ENCODE results near the gene CDK13.
A peak's percentile ranks its signal among the peaks of the same experiment; 100 is the strongest.
"Not testable (repeated sequence)": the region's sequence is repeated elsewhere in the genome, so short reads cannot be mapped to it uniquely, and the experiment has no call there.

CDK13 gene

DNA sequence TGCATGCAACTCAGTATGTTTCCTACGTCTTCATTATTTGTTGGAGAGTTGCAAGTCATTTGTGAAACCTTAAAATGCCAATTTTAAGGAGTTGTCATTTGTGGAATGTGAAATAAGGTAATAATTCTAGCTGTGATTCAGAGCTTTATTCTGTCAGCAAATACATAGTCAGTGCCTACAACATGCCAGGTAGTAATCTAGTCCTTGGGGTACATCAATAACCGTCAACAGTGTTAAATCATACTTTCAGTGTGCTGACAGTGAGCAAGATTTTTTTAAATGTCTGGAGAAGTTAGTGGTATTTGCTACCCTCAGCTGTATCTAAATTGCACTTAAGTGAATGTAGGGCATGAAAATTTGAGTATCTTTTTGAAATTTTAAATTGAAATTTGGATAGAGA, 147.7 kb downstream of the CDK13 start:
- no peak for DNase-seq (ENCODE audit: low read depth, low spot score)

DNA sequence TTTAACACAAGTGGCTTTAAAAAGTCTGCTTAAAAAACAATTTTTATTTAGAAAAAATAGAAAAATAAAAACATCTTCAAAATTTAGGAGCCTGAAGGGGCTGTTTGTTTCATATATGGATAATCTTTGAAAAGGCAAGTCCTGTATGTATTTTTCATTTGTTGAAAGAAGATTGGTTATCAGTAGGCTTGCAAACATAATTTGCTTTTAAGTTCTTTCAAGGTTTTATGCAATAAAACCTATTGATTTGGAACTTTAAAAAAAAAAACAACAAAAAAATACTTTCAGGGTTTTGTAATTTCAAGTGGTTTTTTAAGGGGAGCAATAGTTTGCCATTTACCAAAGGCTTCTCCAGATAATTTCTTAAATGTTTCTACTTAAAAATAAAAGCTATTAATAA, 148.8 kb downstream of the CDK13 start:
- no peak for DNase-seq (ENCODE audit: low read depth, low spot score)

DNA sequence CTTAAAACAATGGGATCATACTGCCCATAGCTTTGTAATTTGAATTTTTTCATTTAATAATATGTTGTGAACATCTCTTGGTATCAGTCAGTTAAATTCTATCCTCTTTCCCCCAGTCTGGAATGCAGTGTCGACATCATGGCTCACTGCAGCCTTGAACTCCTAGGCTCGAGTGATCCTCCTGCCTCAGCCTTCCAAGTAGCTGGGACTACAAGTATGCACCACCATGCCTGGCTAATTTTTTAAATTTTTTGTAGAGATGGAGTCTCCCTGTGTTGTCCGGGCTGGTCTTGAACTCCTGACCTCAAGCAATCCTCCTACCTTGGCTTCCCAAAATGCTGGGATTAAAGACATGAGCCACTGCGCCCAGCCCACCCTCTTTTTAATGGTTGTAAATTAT, 149.8 kb downstream of the CDK13 start:
- DNase-seq (ENCODE audit: low read depth, low spot score) = no peak

- DNase-seq (ENCODE audit: low read depth, low spot score) = no peak
These were observed 151.1 kb downstream of the CDK13 start for GRCh38 chr7:40101201-40101600.

GRCh38 chr7:40102897-40103296, 152.8 kb downstream of the CDK13 start:
- DNase-seq (ENCODE audit: low read depth, low spot score) = no peak

DNA sequence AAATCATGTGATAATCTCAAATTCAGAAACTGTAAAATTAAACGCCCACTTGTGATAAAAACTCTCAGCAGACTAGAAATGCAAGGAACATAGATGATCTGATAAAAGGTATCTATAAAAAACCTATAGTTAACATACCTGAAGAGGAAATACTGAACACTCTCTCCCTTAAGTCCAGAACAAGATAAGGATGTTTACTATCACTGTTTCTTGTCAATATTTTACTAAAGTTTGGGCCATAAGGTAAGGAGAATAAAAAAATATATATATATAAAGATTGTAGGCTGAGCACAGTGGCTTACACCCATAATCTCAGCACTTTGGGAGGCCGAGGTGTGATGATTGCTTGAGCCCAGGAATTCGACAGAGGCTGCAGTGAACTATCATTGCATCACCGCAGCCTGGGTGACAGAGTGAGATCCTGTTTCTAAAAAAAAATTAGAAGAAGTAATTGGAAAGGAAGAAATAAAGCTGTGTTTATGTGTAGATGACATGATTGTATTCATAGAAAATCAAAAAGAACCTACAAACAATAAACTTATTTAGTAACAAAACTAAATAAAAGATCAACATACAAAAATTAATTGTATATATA, 155.9 kb downstream of the CDK13 start:
- DNase-seq (ENCODE audit: low read depth, low spot score) = no peak

GRCh38 chr7:40115936-40116335, 165.9 kb downstream of the CDK13 start:
- DNase-seq (ENCODE audit: low read depth, low spot score) = no peak

GRCh38 chr7:40117199-40117598, 167.1 kb downstream of the CDK13 start:
- DNase-seq (ENCODE audit: low read depth, low spot score) = not testable (repeated sequence)

- DNase-seq (ENCODE audit: low read depth, low spot score) = not testable (repeated sequence)
These were observed 168.1 kb downstream of the CDK13 start for GRCh38 chr7:40118201-40118600.

GRCh38 chr7:40120020-40120419, 170.0 kb downstream of the CDK13 start:
- DNase-seq (ENCODE audit: low read depth, low spot score) = no peak

- not testable (repeated sequence) for DNase-seq (ENCODE audit: low read depth, low spot score)
These were observed 172.3 kb downstream of the CDK13 start for GRCh38 chr7:40122100-40122939.

- DNase-seq (ENCODE audit: low read depth, low spot score) = no peak
These were observed 172.8 kb downstream of the CDK13 start for GRCh38 chr7:40122940-40123254.

- no peak for DNase-seq (ENCODE audit: low read depth, low spot score)
These were observed 183.7 kb downstream of the CDK13 start for GRCh38 chr7:40133561-40134427.

DNA sequence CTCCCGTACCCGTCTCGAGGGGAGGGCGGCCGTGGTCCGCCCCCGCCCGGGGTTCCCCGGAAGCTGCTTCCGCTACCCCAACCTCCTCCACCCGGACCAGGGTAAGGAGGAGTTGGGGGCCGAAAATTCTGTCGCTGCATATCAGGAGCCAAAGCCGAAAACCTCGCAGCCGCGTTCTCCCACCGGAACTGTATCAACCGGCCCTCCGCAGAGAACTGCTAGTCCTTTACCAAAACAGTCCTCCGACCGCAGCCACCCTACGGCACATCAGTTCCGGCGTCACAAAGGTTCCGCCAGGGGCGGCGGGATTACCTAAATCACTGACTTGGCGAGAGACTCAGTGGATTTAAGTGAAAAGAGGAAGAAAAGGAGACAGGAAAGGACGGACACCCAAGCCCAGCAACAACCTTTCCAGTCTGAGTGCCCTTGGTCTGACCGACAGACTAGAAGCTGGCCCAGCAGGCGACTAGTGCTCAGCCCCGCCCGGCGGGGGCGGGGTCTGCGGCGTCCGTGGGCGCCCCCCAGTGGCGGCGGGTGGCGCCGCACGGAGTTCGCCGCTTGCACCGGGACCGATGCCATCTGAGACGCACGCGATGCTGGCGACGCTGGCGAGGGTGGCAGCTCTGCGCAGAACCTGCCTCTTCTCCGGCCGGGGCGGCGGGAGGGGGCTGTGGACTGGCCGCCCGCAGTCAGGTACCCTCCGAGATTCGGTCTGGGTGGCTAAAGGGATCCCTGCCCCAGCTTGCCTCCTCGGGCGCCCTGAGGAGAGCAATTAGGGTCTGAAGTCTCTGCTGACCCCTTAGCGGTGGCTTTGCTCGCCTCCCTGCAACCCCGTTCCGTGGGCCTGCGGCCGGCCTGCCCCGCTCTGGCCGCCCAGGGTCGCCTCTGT, 184.6 kb downstream of the CDK13 start, which contains the start of the genes MPLKIP and SUGCT:
Gene MPLKIP (minus strand): TSS at position 195 of the 889 bp plus-strand sequence. CDS start 55 bp downstream, at position 140.
Gene SUGCT (plus strand): TSS at position 578 of the 889 bp plus-strand sequence.
- peak; percentile 62 for DNase-seq (ENCODE audit: low read depth, low spot score)

GRCh38 chr7:40135317-40135610, 185.2 kb downstream of the CDK13 start:
- no peak for DNase-seq (ENCODE audit: low read depth, low spot score)

GRCh38 chr7:40137563-40137962, 187.5 kb downstream of the CDK13 start:
- no peak for DNase-seq (ENCODE audit: low read depth, low spot score)

GRCh38 chr7:40138973-40139372, 188.9 kb downstream of the CDK13 start:
- DNase-seq (ENCODE audit: low read depth, low spot score) = no peak

- DNase-seq (ENCODE audit: low read depth, low spot score) = not testable (repeated sequence)
These were observed 189.8 kb downstream of the CDK13 start for GRCh38 chr7:40139891-40140290.

DNA sequence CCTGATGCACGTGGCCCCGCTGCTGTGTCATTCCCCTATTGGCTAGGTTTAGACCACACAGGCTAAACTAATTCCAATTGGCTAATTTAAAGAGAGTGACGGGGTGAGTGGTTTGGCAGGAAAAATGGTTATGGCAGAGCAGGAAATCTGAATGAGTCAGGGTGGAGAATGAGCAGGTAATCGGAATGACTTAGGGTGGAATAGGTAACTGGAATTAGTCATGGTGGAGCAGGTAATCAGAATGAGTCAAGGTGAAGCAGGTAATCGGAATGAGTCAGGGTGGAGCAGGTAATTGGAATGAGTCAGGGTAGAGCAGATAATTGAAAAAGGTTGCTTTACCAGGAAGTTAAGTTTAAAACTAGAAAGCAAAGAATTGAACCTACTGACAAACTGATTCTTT, 191.9 kb downstream of the CDK13 start:
- not testable (repeated sequence) for DNase-seq (ENCODE audit: low read depth, low spot score)

DNA sequence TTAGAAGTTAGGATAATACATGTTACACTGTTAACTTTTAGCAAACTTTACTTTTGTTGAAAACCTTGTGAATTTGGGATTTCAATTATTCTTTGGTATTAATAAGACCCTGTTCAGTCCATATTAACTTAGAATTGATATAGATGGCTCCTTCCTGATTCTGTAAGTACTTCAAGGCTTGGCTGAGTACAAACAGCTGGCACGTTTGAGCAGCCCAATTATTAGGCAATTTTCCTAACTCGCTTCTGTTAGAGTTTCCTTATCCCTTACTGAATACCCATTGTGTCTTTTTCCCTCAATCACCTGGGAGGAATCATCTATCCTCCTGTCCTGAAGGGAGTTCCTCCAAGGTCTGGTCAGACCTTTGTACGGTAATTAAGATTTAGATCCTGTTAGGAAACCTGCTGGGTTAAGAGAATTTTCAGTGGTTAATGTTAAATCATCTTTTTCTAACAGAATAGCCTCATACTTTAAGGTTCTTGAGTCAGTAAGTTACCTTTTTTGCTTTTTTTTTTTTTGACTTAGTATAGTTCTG, 195.6 kb downstream of the CDK13 start:
- not testable (repeated sequence) for DNase-seq (ENCODE audit: low read depth, low spot score)
